ENCODE measurements around the gene HCN1. TPM values are rescaled to one million over a fixed set of nuclear protein-coding genes. Genes with fewer than 3 reads are reported as not detected.

HCN1 gene
- total RNA-seq, result 1.3 TPM
- polyA plus RNA-seq (ENCODE audit: insufficient read depth in 1 of 8, insufficient read length in 8 of 8, low replicate concordance in 1 of 8), result 1 to 10 TPM; 1.1 to 5.5 (median 3.0) TPM
- long read RNA-seq, donor 1, full-length matches to known transcripts, result 1 of 1 reads
- long read RNA-seq, donor 1, partial matches to known transcripts, result 0 of 1 reads
- long read RNA-seq, donor 1, other reads (novel, unspliced or antisense), result 0 of 1 reads
- long read RNA-seq, donor 2, result 0 reads
- long read RNA-seq, donor 3, result 0 reads
- long read RNA-seq, donor 4, full-length matches to known transcripts, result 1 of 1 reads
- long read RNA-seq, donor 4, partial matches to known transcripts, result 0 of 1 reads
- long read RNA-seq, donor 4, other reads (novel, unspliced or antisense), result 0 of 1 reads
- long read RNA-seq, donor 5, full-length matches to known transcripts, result 2 of 2 reads
- long read RNA-seq, donor 5, partial matches to known transcripts, result 0 of 2 reads
- long read RNA-seq, donor 5, other reads (novel, unspliced or antisense), result 0 of 2 reads
- long read RNA-seq, donor 6, full-length matches to known transcripts, result 2 of 2 reads
- long read RNA-seq, donor 6, partial matches to known transcripts, result 0 of 2 reads
- long read RNA-seq, donor 6, other reads (novel, unspliced or antisense), result 0 of 2 reads
- long read RNA-seq, donor 7, result 0 reads
- long read RNA-seq, donor 8, full-length matches to known transcripts, result 1 of 1 reads
- long read RNA-seq, donor 8, partial matches to known transcripts, result 0 of 1 reads
- long read RNA-seq, donor 8, other reads (novel, unspliced or antisense), result 0 of 1 reads
- long read RNA-seq, donor 9, full-length matches to known transcripts, result 1 of 1 reads
- long read RNA-seq, donor 9, partial matches to known transcripts, result 0 of 1 reads
- long read RNA-seq, donor 9, other reads (novel, unspliced or antisense), result 0 of 1 reads
- long read RNA-seq, donor 10, full-length matches to known transcripts, result 1 of 1 reads
- long read RNA-seq, donor 10, partial matches to known transcripts, result 0 of 1 reads
- long read RNA-seq, donor 10, other reads (novel, unspliced or antisense), result 0 of 1 reads
- long read RNA-seq, donor 11, result 0 reads

DNA sequence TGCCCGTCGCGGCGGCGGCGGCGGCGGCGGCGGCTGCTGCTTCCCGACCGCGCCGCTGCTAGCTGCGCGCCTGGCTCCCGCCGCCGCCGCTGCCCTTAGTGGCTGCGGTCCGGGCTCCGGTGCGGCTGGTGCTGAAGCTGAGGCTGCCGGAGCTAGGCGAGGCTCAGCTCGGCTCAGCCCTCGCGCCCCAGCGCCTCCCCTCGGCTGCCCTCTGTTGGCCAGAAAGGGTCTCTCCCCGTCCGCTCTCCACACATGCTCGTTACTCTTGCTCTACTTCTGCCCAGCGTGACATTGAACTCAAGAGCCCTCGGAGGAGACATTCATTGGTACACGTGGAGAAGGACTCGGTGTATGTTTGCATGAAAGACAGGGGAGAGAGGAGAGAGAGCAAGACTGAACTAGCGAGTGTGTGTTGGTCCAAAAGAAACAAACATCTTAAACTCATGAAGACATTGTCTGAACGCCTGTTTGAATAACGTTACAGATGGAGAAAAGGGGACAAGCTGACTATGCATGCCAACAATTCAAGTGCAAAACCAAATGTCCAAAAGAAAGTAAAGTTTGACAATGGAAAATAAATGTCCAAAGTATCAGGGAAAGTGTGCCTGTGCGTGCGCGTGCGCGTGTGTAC is at the start of gene HCN1:
TSS of gene HCN1 (minus strand) at position 175 of the 631 bp plus-strand sequence.
- Histone ChIP-seq H3K9me3 (replicated peaks; ENCODE audit: control insufficient read depth, low read depth, low read length) (no peaks in the 10 kb centered on the region), H3K4me3 (ENCODE audit: low read length) (peak within 1 kb of the TSS; percentile 26), H3K36me3 (ENCODE audit: control insufficient read depth, insufficient read depth, low read length) (no peaks in the 10 kb centered on the region), H3K27me3 (ENCODE audit: control insufficient read depth, insufficient read depth, low read length) (peaks cover 17% of the 10 kb centered on the region), H3K27ac (ENCODE audit: low read length) (no peak within 1 kb of the TSS), H3K4me1 (ENCODE audit: control insufficient read depth, insufficient read depth, low read length) (peaks cover 8% of the 10 kb centered on the region)
- WGBS (ENCODE audit: insufficient coverage), result 12% methylated on average over 35 of the region's 46 CpGs
- peak; percentile 83 for DNase-seq

DNA sequence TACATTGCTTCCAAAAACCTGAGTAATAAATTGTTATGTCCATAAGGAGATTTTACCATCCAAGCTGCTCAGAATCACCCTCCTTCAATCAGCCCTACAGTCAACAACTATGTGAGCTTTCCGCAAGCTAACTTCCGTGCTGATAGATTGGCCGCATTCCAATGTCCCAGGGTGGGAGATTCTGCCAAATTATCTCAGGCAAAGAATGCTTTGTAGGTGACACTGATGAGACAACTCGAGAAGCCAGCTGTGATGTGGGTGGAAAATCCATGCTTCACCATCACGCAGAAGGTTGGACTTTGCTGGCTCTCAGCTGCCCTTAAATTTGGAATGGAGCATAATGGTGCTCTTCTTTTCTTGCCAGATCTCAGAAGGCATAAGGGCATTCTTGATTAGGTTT is 44.9 kb upstream of the HCN1 start:
- Histone ChIP-seq H3K27me3 (ENCODE audit: control insufficient read depth, insufficient read depth, low read length) (no peaks in the 10 kb centered on the region), H3K9me3 (replicated peaks; ENCODE audit: control insufficient read depth, low read depth, low read length) (peaks cover 2% of the 10 kb centered on the region), H3K4me1 (ENCODE audit: control insufficient read depth, insufficient read depth, low read length) (no peaks in the 10 kb centered on the region), H3K36me3 (ENCODE audit: control insufficient read depth, insufficient read depth, low read length) (no peaks in the 10 kb centered on the region), H3K27ac (ENCODE audit: low read length) (no peak overlapping the region), H3K4me3 (ENCODE audit: low read length) (no peak overlapping the region)
- WGBS (ENCODE audit: insufficient coverage), result 41% methylated on average over 4 of the region's 5 CpGs
- no peak for DNase-seq

DNA sequence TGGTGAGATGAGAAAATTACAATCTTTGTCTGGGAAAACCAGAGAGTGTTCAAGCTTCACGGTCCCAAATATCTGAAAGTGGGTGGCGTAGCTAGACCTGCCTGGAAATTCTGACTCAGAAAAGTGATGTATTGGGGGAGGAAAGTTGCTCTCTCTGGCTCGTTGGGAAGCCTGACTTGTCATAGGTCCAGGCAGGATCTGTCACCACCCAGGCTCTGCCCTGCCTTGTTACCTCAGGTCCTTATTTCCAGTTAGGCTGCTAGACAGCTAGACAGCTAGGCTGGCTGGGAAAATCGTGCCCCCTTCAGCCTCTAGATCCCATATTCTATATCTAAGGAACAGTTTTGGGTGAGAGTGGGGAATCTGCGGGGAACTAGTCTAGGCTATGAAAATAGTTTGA is 41.0 kb upstream of the HCN1 start:
- no peak overlapping the region for H3K4me3 ChIP-seq (ENCODE audit: low read length)
- no peak for DNase-seq
- H3K4me1 ChIP-seq (ENCODE audit: control insufficient read depth, insufficient read depth, low read length), result no peaks in the 10 kb centered on the region
- H3K36me3 ChIP-seq (ENCODE audit: control insufficient read depth, insufficient read depth, low read length), result no peaks in the 10 kb centered on the region
- H3K9me3 ChIP-seq (replicated peaks; ENCODE audit: control insufficient read depth, low read depth, low read length), result peaks cover 3% of the 10 kb centered on the region
- no peaks in the 10 kb centered on the region for H3K27me3 ChIP-seq (ENCODE audit: control insufficient read depth, insufficient read depth, low read length)
- no peak overlapping the region for H3K27ac ChIP-seq (ENCODE audit: low read length)
- 75% methylated on average over 2 of the region's 5 CpGs for WGBS (ENCODE audit: insufficient coverage)

DNA sequence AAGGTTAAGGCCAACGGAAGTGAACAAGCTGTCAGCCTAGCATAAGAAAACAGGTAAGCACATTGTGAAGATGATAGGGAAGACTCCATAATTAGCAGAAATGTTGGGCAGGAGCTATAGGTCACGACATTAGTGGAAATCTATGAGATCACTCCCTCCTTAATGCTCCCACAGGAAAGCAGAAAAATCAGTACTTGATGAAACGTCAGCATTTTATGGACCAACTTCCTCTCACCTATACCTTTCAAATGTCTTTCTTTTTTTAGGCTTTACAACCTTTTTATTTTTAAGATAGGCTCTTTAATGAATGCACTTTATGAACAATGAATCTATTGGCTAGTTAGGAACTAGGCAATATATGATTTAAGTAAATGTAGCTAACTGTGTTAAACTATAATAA is 29.4 kb upstream of the HCN1 start:
- H3K4me1 ChIP-seq (ENCODE audit: control insufficient read depth, insufficient read depth, low read length), result no peaks in the 10 kb centered on the region
- no peaks in the 10 kb centered on the region for H3K36me3 ChIP-seq (ENCODE audit: control insufficient read depth, insufficient read depth, low read length)
- no peak for DNase-seq
- 40% methylated on average over 1 of the region's 3 CpGs for WGBS (ENCODE audit: insufficient coverage)
- H3K9me3 ChIP-seq (replicated peaks; ENCODE audit: control insufficient read depth, low read depth, low read length), result no peaks in the 10 kb centered on the region
- H3K4me3 ChIP-seq (ENCODE audit: low read length), result no peak overlapping the region
- no peaks in the 10 kb centered on the region for H3K27me3 ChIP-seq (ENCODE audit: control insufficient read depth, insufficient read depth, low read length)
- no peak overlapping the region for H3K27ac ChIP-seq (ENCODE audit: low read length)

- no peak overlapping the region for H3K27ac ChIP-seq (ENCODE audit: low read length)
- H3K4me3 ChIP-seq (ENCODE audit: low read length), result no peak overlapping the region
- H3K4me1 ChIP-seq (ENCODE audit: control insufficient read depth, insufficient read depth, low read length), result peaks cover 8% of the 10 kb centered on the region
- H3K27me3 ChIP-seq (ENCODE audit: control insufficient read depth, insufficient read depth, low read length), result peaks cover 17% of the 10 kb centered on the region
- WGBS (ENCODE audit: insufficient coverage), result 19% methylated on average over 3 of the region's 6 CpGs
- no peak for DNase-seq
- H3K36me3 ChIP-seq (ENCODE audit: control insufficient read depth, insufficient read depth, low read length), result no peaks in the 10 kb centered on the region
- H3K9me3 ChIP-seq (replicated peaks; ENCODE audit: control insufficient read depth, low read depth, low read length), result no peaks in the 10 kb centered on the region
Measured at GRCh38 chr5:45697201-45697600, 1.0 kb upstream of the HCN1 start.

GRCh38 chr5:45695804-45696156 is 400 bp downstream of the HCN1 start:
- H3K4me1 ChIP-seq (ENCODE audit: control insufficient read depth, insufficient read depth, low read length), result peaks cover 8% of the 10 kb centered on the region
- peaks cover 17% of the 10 kb centered on the region for H3K27me3 ChIP-seq (ENCODE audit: control insufficient read depth, insufficient read depth, low read length)
- H3K9me3 ChIP-seq (replicated peaks; ENCODE audit: control insufficient read depth, low read depth, low read length), result no peaks in the 10 kb centered on the region
- no peak for DNase-seq
- no peaks in the 10 kb centered on the region for H3K36me3 ChIP-seq (ENCODE audit: control insufficient read depth, insufficient read depth, low read length)
- no peak overlapping the region for H3K27ac ChIP-seq (ENCODE audit: low read length)
- H3K4me3 ChIP-seq (ENCODE audit: low read length), result peak overlapping the region; percentile 26
- under 1% methylated on average over 59 of the region's 59 CpGs for WGBS (ENCODE audit: insufficient coverage)

DNA sequence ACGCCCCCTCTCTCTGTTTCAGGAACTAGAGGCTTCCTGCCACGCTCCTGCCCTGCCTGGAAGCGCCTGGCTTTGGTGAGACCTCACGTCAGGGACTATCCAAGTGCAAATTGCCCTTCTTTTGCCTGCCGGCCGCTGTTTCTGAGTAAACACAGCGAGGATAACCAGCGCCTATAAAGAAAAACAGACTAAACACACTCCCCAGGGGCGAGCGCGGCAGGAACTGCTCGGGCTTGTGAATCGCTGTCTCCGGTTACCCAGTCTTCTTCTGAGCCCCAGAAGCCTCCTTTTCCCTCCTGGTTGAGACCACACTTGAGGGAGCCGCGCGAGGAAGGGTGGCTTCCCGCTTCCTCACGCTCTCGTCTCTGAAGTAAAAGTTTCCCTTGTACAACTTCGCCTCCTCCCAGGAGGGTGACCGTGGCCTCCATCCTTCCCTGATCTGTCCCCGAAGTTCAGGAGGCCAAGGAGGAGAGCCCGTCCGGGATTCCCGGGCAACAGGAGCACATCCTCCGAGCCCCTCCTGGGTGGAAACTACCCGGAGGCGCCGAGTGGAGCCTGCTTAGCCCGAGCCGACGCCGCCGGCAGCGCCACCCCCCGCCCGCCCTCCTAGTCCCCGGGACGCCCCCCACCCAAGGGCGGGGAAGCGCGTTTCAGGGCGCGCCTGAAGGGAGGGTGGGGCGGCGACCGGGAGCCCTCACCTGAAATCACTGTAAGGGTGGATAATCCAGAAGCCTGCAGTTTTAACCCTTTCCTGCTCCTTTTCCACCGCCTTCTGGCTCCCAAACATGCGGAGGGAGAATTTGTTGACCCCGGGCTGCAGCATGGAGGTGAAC is 993 bp downstream of the HCN1 start:
- Histone ChIP-seq H3K27ac (ENCODE audit: low read length) (no peak overlapping the region), H3K36me3 (ENCODE audit: control insufficient read depth, insufficient read depth, low read length) (no peaks in the 10 kb centered on the region), H3K4me1 (ENCODE audit: control insufficient read depth, insufficient read depth, low read length) (peaks cover 8% of the 10 kb centered on the region), H3K27me3 (ENCODE audit: control insufficient read depth, insufficient read depth, low read length) (peaks cover 17% of the 10 kb centered on the region), H3K9me3 (replicated peaks; ENCODE audit: control insufficient read depth, low read depth, low read length) (no peaks in the 10 kb centered on the region), H3K4me3 (ENCODE audit: low read length) (peak overlapping the region; percentile 26)
- WGBS (ENCODE audit: insufficient coverage), result 0% methylated on average over 29 of the region's 51 CpGs
- peak; percentile 1 for DNase-seq

- H3K27me3 ChIP-seq (ENCODE audit: control insufficient read depth, insufficient read depth, low read length), result peaks cover 17% of the 10 kb centered on the region
- no peak overlapping the region for H3K4me3 ChIP-seq (ENCODE audit: low read length)
- no peaks in the 10 kb centered on the region for H3K9me3 ChIP-seq (replicated peaks; ENCODE audit: control insufficient read depth, low read depth, low read length)
- 22% methylated on average over 3 of the region's 14 CpGs for WGBS (ENCODE audit: insufficient coverage)
- no peak overlapping the region for H3K27ac ChIP-seq (ENCODE audit: low read length)
- H3K36me3 ChIP-seq (ENCODE audit: control insufficient read depth, insufficient read depth, low read length), result no peaks in the 10 kb centered on the region
- peaks cover 8% of the 10 kb centered on the region for H3K4me1 ChIP-seq (ENCODE audit: control insufficient read depth, insufficient read depth, low read length)
- DNase-seq, result peak; percentile 36
Measured at GRCh38 chr5:45694255-45694814, 1.8 kb downstream of the HCN1 start.

- peaks cover 8% of the 10 kb centered on the region for H3K4me1 ChIP-seq (ENCODE audit: control insufficient read depth, insufficient read depth, low read length)
- no CpG with 5 or more reads among the region's 3 CpGs for WGBS (ENCODE audit: insufficient coverage)
- peaks cover 17% of the 10 kb centered on the region for H3K27me3 ChIP-seq (ENCODE audit: control insufficient read depth, insufficient read depth, low read length)
- no peak for DNase-seq
- H3K9me3 ChIP-seq (replicated peaks; ENCODE audit: control insufficient read depth, low read depth, low read length), result no peaks in the 10 kb centered on the region
- H3K27ac ChIP-seq (ENCODE audit: low read length), result no peak overlapping the region
- no peak overlapping the region for H3K4me3 ChIP-seq (ENCODE audit: low read length)
- H3K36me3 ChIP-seq (ENCODE audit: control insufficient read depth, insufficient read depth, low read length), result no peaks in the 10 kb centered on the region
Measured at GRCh38 chr5:45692481-45692880, 3.7 kb downstream of the HCN1 start.
